MM.1S (cell line): Measurements from ENCODE around the gene RCSD1.

Source experiments
- EZH2 ChIP-seq: fragments of 300-600 bp; sonication (generic); optimal IDR thresholded peaks from 2 replicates; pipeline ENCODE3; 2017; ENCODE audit warnings: low read depth, mild to moderate bottlenecking, antibody characterized with exemption, low read length, mixed read lengths
- TF ChIP-seq, protein P1 (sequence below): fragments of 300-600 bp; sonication (generic); IDR thresholded peaks from 2 replicates; pipeline ENCODE4 v1.5.1; 2016; ENCODE audit warnings: antibody characterized with exemption, low read length, mixed read lengths

DNA sequence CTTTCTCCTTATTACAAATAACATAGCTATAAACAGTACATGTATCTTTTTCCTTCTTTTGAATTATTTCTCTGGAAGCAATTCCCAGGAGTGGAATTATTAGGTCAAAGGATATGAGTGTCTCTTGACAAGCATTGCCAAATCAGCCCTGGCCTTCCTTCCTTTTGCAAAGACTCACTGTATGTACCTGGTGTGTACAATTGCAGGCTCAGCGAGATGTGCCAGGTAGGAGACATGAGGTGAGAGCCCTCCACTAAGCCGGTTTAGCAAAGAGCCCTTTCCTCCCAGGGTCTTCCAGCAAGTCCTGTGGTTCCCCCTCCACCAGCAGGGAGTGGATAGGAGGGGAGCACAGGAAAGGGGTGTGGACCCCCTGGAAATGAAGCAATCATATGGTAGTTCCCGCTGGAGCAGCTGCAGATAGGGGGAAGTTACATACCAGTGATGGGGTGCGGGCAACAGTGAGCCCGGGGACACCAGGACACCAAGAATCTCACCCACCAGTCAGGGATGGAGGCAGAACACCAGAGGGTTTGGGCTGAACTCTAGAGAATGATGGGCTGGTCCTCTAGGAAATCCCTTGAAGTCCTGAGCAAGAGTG lies 18.3 kb downstream of the RCSD1 start:
- TF ChIP-seq, protein P1, sequence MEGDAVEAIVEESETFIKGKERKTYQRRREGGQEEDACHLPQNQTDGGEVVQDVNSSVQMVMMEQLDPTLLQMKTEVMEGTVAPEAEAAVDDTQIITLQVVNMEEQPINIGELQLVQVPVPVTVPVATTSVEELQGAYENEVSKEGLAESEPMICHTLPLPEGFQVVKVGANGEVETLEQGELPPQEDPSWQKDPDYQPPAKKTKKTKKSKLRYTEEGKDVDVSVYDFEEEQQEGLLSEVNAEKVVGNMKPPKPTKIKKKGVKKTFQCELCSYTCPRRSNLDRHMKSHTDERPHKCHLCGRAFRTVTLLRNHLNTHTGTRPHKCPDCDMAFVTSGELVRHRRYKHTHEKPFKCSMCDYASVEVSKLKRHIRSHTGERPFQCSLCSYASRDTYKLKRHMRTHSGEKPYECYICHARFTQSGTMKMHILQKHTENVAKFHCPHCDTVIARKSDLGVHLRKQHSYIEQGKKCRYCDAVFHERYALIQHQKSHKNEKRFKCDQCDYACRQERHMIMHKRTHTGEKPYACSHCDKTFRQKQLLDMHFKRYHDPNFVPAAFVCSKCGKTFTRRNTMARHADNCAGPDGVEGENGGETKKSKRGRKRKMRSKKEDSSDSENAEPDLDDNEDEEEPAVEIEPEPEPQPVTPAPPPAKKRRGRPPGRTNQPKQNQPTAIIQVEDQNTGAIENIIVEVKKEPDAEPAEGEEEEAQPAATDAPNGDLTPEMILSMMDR: no peak
- TF ChIP-seq EZH2: no peak
